HFFc6 (cell line): ENCODE measurements around the gene LYL1. TPM values are rescaled to one million over a fixed set of nuclear protein-coding genes. Genes with fewer than 3 reads are reported as not detected.

ENCODE experiments used
- DNase-seq: peaks from one replicate; pipeline ENCODE4 v3.0.0-alpha.2; 2018
- H3K27ac Mint-ChIP-seq: 2 replicates; pipeline ENCODE4 v1.8.0; 2020; ENCODE audit warnings: mild to moderate bottlenecking, mixed read lengths
- H3K27me3 Mint-ChIP-seq: 2 replicates; pipeline ENCODE4 v1.8.0; 2021; ENCODE audit warnings: mild to moderate bottlenecking, moderate library complexity, mixed read lengths; ENCODE audit not compliant: insufficient read depth
- H3K36me3 Mint-ChIP-seq: 2 replicates; pipeline ENCODE4 v1.8.0; 2021; ENCODE audit warnings: low read depth, mixed read lengths
- H3K4me1 Mint-ChIP-seq: 2 replicates; pipeline ENCODE4 v1.8.0; 2020; ENCODE audit warnings: low read depth, mixed read lengths
- H3K4me3 Mint-ChIP-seq: 2 replicates; pipeline ENCODE4 v1.8.0; 2020; ENCODE audit warnings: mild to moderate bottlenecking, moderate library complexity, mixed read lengths
- H3K9me3 Mint-ChIP-seq: 2 replicates; pipeline ENCODE4 v1.8.0; 2020; ENCODE audit warnings: mild to moderate bottlenecking, mixed read lengths
- total RNA-seq, 6 experiments: library from RNA; stranded (reverse); fragmentation: NEBNext Ultra II Directional; extraction: Animal tissue kit (Norgen Biotek cat#: 25700); gene quantifications; 2 replicates in 1 of 6; 3 replicates in 5 of 6; pipeline ENCODE4 v1.2.3, GENCODE V29; 2021
- TF ChIP-seq, protein P1 (sequence below): fragments of 200-600 bp; sonication (generic); IDR thresholded peaks from 2 replicates; pipeline ENCODE4 v1.5.0; 2021; ENCODE audit warnings: antibody characterized with exemption, mild to moderate bottlenecking

Gene LYL1
- total RNA-seq, 6 experiments from 2014 or later, result 1.5 to 5.1 (median 4.2) TPM

GRCh38 chr19:13098277-13099072 is 4.2 kb downstream of the LYL1 start:
- DNase-seq, result no peak
- Mint-ChIP-seq H3K9me3 (no peaks in the 10 kb centered on the region), H3K4me1 (peaks cover 30% of the 10 kb centered on the region), H3K27me3 (peaks cover 9% of the 10 kb centered on the region), H3K27ac (peak overlapping the region; percentile 21; the same call in 1 of the 2 replicates), H3K36me3 (peaks cover 18% of the 10 kb centered on the region), H3K4me3 (peak overlapping the region; percentile 72)
- TF ChIP-seq, protein P1, sequence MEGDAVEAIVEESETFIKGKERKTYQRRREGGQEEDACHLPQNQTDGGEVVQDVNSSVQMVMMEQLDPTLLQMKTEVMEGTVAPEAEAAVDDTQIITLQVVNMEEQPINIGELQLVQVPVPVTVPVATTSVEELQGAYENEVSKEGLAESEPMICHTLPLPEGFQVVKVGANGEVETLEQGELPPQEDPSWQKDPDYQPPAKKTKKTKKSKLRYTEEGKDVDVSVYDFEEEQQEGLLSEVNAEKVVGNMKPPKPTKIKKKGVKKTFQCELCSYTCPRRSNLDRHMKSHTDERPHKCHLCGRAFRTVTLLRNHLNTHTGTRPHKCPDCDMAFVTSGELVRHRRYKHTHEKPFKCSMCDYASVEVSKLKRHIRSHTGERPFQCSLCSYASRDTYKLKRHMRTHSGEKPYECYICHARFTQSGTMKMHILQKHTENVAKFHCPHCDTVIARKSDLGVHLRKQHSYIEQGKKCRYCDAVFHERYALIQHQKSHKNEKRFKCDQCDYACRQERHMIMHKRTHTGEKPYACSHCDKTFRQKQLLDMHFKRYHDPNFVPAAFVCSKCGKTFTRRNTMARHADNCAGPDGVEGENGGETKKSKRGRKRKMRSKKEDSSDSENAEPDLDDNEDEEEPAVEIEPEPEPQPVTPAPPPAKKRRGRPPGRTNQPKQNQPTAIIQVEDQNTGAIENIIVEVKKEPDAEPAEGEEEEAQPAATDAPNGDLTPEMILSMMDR, result no peak

GRCh38 chr19:13097463-13098258 is 5.0 kb downstream of the LYL1 start:
- no peak overlapping the region for H3K27ac Mint-ChIP-seq
- H3K27me3 Mint-ChIP-seq, result peaks cover 9% of the 10 kb centered on the region
- H3K4me3 Mint-ChIP-seq, result no peak overlapping the region
- TF ChIP-seq, protein P1, result no peak
- DNase-seq, result no peak
- peaks cover 30% of the 10 kb centered on the region for H3K4me1 Mint-ChIP-seq
- peaks cover 18% of the 10 kb centered on the region for H3K36me3 Mint-ChIP-seq
- no peaks in the 10 kb centered on the region for H3K9me3 Mint-ChIP-seq

DNA sequence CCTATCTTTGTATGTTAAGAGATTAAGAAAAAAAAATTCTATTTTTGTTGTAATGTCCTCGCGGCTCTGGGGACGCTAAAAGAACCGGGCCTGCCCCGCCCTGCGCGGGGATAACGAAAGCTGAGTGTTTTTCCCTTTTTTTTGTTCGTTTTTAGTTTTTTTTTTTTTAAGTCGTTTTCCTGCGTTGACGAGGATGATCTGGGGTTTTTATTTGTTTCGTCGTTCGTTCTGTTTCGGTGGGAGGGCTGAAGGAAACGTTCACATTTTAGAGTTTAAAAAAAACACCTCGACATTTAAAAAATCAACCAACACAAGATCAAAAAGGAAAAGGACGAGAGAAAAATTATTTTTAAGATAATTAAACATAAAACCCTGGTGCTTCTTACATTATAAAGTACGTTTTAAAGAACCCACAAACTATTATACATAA is 5.6 kb downstream of the LYL1 start:
- no peak for DNase-seq
- Mint-ChIP-seq H3K27ac (no peak overlapping the region), H3K4me1 (peaks cover 26% of the 10 kb centered on the region), H3K9me3 (no peaks in the 10 kb centered on the region), H3K36me3 (peaks cover 18% of the 10 kb centered on the region), H3K27me3 (peaks cover 9% of the 10 kb centered on the region), H3K4me3 (no peak overlapping the region)
- TF ChIP-seq, protein P1, result no peak

DNA sequence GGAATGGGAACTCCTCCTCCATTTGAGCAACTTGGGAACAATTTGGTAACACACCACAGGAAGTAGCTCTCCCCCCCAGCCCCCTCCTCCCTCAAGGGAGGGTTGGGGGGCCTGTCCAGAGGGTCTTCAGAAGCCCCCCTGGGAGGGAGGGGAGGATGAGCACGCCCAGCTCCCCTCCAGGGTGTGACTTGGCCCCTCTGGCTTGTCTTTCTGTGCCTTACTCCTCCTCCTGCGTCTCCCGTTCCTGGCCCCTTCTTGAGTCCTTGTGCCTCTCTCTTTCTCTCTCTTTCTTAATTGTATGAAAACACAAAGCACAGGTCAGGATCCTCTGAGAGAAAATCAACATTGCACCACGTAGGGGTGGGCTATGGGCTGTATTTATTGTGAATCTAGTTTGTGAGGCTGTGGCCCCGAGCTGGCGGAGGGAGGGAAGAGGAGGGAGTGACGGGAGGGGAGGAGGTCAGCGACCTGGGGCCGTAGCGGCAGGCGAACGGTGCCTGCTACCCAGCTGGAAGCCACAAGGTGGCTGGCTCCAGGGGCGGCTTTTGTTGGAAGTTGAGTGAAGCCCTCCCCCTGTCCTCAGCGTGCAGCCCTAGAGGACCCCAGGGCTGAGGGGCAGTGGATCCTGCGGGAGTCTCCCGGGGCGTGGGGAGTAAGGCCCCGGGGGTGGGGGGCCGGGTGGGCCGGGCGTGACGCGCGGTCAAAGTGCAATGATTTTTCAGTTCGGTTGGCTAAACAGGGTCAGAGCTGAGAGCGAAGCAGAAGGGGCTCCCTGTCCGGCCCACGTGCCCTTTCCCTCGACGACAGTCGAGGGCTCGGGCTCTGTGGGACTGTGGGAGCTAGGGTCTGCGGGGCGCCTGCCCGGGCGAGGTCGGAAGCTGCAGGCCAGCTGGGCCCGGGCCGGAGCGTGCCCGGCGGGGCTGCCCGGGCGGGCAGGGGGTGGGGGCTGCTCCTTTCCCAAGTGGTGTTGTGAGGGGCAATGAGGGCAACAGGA is 6.4 kb downstream of the LYL1 start:
- Mint-ChIP-seq H3K27ac (no peak overlapping the region), H3K27me3 (peaks cover 9% of the 10 kb centered on the region), H3K9me3 (no peaks in the 10 kb centered on the region), H3K36me3 (peaks cover 18% of the 10 kb centered on the region), H3K4me3 (no peak overlapping the region), H3K4me1 (peaks cover 18% of the 10 kb centered on the region)
- TF ChIP-seq, protein P1, result peak; percentile 35; the same call in 1 of the 2 replicates
- no peak for DNase-seq

DNA sequence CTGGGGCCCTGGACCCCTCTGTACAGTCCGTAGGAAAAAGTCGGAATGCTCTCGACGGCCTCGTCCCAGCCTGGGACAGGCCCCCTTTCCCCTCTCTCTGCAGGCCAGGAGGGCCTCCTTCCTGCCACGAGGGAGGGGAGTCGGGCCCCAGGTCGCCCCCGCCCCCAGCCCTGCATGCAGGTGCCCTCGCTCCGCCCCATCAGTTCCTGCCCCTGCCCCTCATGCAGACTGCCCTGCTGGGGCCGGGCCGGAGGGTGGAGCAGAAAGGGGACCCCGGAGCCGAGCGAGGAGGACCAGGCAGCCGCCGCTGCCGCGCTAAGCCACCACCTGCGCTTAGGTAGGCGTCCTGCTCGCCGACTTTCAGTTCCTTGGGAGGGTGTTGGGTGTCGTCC is 7.3 kb downstream of the LYL1 start:
- H3K9me3 Mint-ChIP-seq, result no peaks in the 10 kb centered on the region
- peaks cover 9% of the 10 kb centered on the region for H3K27me3 Mint-ChIP-seq
- no peak overlapping the region for H3K4me3 Mint-ChIP-seq
- H3K4me1 Mint-ChIP-seq, result peaks cover 18% of the 10 kb centered on the region
- DNase-seq, result no peak
- peaks cover 18% of the 10 kb centered on the region for H3K36me3 Mint-ChIP-seq
- no peak overlapping the region for H3K27ac Mint-ChIP-seq
- TF ChIP-seq, protein P1, result no peak
